ENCODE results near the gene PRR15. TPM values are rescaled to one million over a fixed set of nuclear protein-coding genes. Genes with fewer than 3 reads are reported as not detected.
"Not testable (repeated sequence)": the region's sequence is repeated elsewhere in the genome, so short reads cannot be mapped to it uniquely, and the experiment has no call there.

The PRR15 gene
- total RNA-seq, 4 donors from 2014 or later: 0.42 to 0.65 TPM; not detected in 2

DNA sequence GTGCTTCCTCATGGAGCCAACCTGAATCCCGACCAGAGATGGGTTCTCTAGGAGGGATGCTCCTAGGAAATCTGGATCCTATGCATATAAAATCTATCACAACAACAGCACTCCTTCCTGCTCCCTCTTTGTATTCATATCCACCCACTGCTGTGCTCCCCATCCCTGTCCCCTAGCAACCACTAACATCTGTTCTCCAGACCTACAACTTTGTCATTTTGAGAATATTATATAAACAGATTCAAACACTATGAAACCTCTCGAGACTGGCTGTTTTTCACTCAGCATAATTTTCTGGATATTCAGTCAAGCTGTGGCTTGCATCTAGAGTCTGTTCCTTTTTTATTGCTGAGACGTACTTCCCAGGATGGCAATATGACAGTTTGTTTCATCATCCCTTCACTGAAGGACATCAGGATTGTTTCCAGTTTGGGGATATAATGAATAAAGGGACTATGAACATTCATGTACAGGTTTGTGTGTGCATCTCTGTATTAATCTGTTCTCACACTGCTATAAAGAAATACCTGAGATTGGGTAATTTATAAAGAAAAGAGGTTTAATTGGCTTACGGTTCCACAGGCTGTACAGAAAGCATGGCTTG lies 36.0 kb upstream of the PRR15 start:
- H3K27me3 ChIP-seq: no peaks in the 10 kb centered on the region
- intact Hi-C loops (cut with DNase I): no loop called here
- no peak overlapping the region for H3K27ac ChIP-seq (replicated peaks in 1 of 4)
- DNase-seq (ENCODE audit: extremely low spot score): no peak
- H3K4me3 ChIP-seq: no peak overlapping the region
- no peaks in the 10 kb centered on the region for H3K4me1 ChIP-seq
- H3K9me3 ChIP-seq: peaks cover 0 to under 1% (median 0%) of the 10 kb centered on the region in 4 donors
- H3K36me3 ChIP-seq: no peaks in the 10 kb centered on the region
- WGBS: 81% methylated on average over 4 of the region's 4 CpGs
- TF ChIP-seq EP300 (IDR thresholded peaks at IDR 0.05) (no peak), POLR2AphosphoS5 (IDR thresholded peaks at IDR 0.05) (no peak), POLR2A (IDR thresholded peaks at IDR 0.05; ENCODE audit: low read depth) (no peak)
- TF ChIP-seq, protein P1, sequence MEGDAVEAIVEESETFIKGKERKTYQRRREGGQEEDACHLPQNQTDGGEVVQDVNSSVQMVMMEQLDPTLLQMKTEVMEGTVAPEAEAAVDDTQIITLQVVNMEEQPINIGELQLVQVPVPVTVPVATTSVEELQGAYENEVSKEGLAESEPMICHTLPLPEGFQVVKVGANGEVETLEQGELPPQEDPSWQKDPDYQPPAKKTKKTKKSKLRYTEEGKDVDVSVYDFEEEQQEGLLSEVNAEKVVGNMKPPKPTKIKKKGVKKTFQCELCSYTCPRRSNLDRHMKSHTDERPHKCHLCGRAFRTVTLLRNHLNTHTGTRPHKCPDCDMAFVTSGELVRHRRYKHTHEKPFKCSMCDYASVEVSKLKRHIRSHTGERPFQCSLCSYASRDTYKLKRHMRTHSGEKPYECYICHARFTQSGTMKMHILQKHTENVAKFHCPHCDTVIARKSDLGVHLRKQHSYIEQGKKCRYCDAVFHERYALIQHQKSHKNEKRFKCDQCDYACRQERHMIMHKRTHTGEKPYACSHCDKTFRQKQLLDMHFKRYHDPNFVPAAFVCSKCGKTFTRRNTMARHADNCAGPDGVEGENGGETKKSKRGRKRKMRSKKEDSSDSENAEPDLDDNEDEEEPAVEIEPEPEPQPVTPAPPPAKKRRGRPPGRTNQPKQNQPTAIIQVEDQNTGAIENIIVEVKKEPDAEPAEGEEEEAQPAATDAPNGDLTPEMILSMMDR (IDR thresholded peaks at IDR 0.05): no peak

DNA sequence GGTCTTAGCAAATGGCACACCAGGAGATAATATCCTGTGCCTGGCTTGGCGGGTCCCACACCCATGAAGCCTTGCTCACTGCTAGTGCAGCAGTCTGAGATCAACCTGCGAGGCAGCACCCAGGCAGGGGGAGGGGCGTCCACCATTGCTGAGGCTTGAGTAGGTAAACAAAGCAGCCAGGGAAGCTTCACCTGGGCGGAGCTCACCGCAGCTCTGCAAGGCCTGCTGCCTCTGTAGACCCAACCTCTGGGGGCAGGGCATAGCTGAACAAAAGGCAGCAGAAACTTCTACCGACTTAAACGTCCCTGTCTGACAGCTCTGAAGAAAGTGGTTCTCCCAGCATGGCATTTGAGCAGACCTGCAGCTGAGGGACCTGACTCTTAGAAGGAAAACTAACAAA lies 35.1 kb upstream of the PRR15 start:
- H3K4me3 ChIP-seq; H3K36me3 ChIP-seq; H3K9me3 ChIP-seq; H3K27ac ChIP-seq (replicated peaks in 1 of 4); H3K4me1 ChIP-seq; DNase-seq (ENCODE audit: extremely low spot score); intact Hi-C loops (cut with DNase I); H3K27me3 ChIP-seq: not testable (repeated sequence)
- WGBS: 85% methylated on average over 7 of the region's 7 CpGs

DNA sequence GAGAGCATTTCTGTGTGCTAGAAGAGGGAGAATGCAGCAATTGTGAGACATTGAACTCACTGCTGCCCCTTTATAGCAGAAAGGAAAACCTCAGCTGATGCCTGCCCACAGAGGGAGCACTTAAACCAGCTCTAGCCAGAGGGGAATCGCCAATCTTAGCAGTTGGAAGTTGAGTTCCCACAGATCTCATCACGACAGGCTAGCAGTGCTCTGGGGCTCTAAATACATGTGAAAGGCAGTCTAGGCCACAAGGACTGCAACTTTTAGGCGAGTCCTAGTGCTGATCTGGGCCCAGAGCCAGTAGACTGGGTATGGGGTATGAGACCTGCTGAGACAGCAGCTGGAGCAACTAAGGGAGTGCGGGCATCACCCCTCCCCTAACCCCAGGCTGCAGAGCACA lies 25.2 kb upstream of the PRR15 start:
- Histone ChIP-seq H3K36me3 (no peaks in the 10 kb centered on the region), H3K27me3 (no peaks in the 10 kb centered on the region), H3K27ac (replicated peaks in 1 of 4) (no peak overlapping the region), H3K4me1 (no peaks in the 10 kb centered on the region), H3K4me3 (no peak overlapping the region), H3K9me3 (peaks cover 0 to 3% (median 0%) of the 10 kb centered on the region in 4 donors)
- intact Hi-C loops (cut with DNase I): no loop called here
- 88% methylated on average over 4 of the region's 4 CpGs for WGBS
- TF ChIP-seq POLR2AphosphoS5 (IDR thresholded peaks at IDR 0.05) (no peak), EP300 (IDR thresholded peaks at IDR 0.05) (no peak), POLR2A (IDR thresholded peaks at IDR 0.05; ENCODE audit: low read depth) (no peak)
- TF ChIP-seq, protein P1 (IDR thresholded peaks at IDR 0.05): no peak
- DNase-seq (ENCODE audit: extremely low spot score): no peak

DNA sequence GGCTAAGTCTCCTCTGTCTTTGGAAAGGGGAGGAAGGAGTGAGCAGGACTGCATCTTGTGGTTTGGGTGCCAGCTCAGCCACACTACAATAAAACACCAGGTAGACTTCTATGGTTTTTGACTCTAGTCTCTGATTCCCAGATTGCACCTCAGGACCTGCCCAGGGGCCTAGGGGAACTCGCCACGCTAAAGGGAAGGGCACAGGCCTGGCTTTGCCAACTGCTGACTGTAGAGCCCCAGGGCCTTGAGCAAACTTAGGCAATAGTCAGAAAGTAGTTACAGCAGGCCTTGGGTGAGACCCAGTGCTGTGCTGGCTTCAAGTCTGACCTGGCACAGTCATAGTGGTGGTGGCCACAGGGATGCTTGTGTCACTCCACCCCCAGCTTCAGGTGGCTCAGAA lies 24.2 kb upstream of the PRR15 start:
- TF ChIP-seq, protein P1 (IDR thresholded peaks at IDR 0.05): no peak
- TF ChIP-seq EP300 (IDR thresholded peaks at IDR 0.05) (no peak), POLR2A (IDR thresholded peaks at IDR 0.05; ENCODE audit: low read depth) (no peak), POLR2AphosphoS5 (IDR thresholded peaks at IDR 0.05) (no peak)
- WGBS: 100% methylated on average over 2 of the region's 2 CpGs
- intact Hi-C loops (cut with DNase I): no loop called here
- no peak overlapping the region for H3K4me3 ChIP-seq
- no peak overlapping the region for H3K27ac ChIP-seq (replicated peaks in 1 of 4)
- no peaks in the 10 kb centered on the region for H3K4me1 ChIP-seq
- DNase-seq (ENCODE audit: extremely low spot score): no peak
- H3K36me3 ChIP-seq: no peaks in the 10 kb centered on the region
- H3K27me3 ChIP-seq: no peaks in the 10 kb centered on the region
- H3K9me3 ChIP-seq: peaks cover 0 to 3% (median 1%) of the 10 kb centered on the region in 4 donors

DNA sequence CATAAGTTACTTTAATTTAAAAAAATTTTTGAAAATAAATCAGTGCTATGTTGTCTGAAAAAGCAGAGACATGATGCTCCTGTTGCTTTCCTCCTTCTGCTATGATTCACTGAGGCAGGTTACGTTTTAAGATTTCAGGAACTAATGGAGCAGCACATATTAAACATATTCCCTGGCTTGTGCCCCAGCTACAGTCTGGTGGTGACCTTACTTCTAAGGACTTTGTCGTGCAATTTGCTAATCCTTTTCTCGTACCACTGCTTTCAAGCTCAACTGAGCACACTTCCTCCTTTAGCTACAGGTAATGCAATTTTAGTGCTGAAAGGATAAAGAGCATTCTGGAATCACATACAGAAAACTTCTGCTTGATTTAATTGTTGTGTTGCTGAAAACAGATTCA lies 16.2 kb upstream of the PRR15 start:
- H3K9me3 ChIP-seq: peaks cover 0 to 7% (median 0%) of the 10 kb centered on the region in 4 donors
- intact Hi-C loops (cut with DNase I): no loop called here
- no peak for TF ChIP-seq EP300 (IDR thresholded peaks at IDR 0.05)
- no peak for TF ChIP-seq POLR2AphosphoS5 (IDR thresholded peaks at IDR 0.05)
- TF ChIP-seq POLR2A (IDR thresholded peaks at IDR 0.05; ENCODE audit: low read depth): no peak
- TF ChIP-seq, protein P1 (IDR thresholded peaks at IDR 0.05): no peak
- H3K27ac ChIP-seq (replicated peaks in 1 of 4): no peak overlapping the region
- DNase-seq (ENCODE audit: extremely low spot score): no peak
- H3K36me3 ChIP-seq: no peaks in the 10 kb centered on the region
- H3K4me3 ChIP-seq: no peak overlapping the region
- no peaks in the 10 kb centered on the region for H3K27me3 ChIP-seq
- WGBS: 65% methylated on average over 3 of the region's 3 CpGs
- H3K4me1 ChIP-seq: no peaks in the 10 kb centered on the region

Measured in esophagus muscularis mucosa (tissue), 4 donors.